GM18907 (cell line): Measurements from ENCODE around the gene MEGF10.
"Not testable (repeated sequence)": the region's sequence is repeated elsewhere in the genome, so short reads cannot be mapped to it uniquely, and the experiment has no call there.

Experiments used
- ATAC-seq: cut with Tn5 transposase; IDR thresholded peaks from one replicate; pipeline ENCODE4 v1.9.1; 2021; ENCODE audit warnings: mild to moderate bottlenecking, moderate library complexity; ENCODE audit not compliant: unreplicated experiment

MEGF10 gene

GRCh38 chr5:127290019-127290945, at the start of gene MEGF10:
TSS of gene MEGF10 (plus strand) at chr5:127290796. CDS start at chr5:127331309, 40,513 bp downstream.
- peak; percentile 58 for ATAC-seq

- ATAC-seq: no peak
Observed at GRCh38 chr5:127243011-127243410, 47.6 kb upstream of the MEGF10 start.

GRCh38 chr5:127254729-127255284, 35.8 kb upstream of the MEGF10 start:
- no peak for ATAC-seq

GRCh38 chr5:127256886-127257597, 33.6 kb upstream of the MEGF10 start:
- ATAC-seq: no peak

- no peak for ATAC-seq
Observed at GRCh38 chr5:127260686-127261085, 29.9 kb upstream of the MEGF10 start.

- not testable (repeated sequence) for ATAC-seq
Observed at GRCh38 chr5:127265473-127265872, 25.1 kb upstream of the MEGF10 start.

- ATAC-seq: not testable (repeated sequence)
Observed at GRCh38 chr5:127268342-127268741, 22.3 kb upstream of the MEGF10 start.

- ATAC-seq: not testable (repeated sequence)
Observed at GRCh38 chr5:127270713-127271112, 19.9 kb upstream of the MEGF10 start.

GRCh38 chr5:127275641-127276193, 14.9 kb upstream of the MEGF10 start:
- no peak for ATAC-seq

- ATAC-seq: no peak
Observed at GRCh38 chr5:127280491-127281220, 9.9 kb upstream of the MEGF10 start.

- ATAC-seq: no peak
Observed at GRCh38 chr5:127281609-127282008, 9.0 kb upstream of the MEGF10 start.

GRCh38 chr5:127288676-127289075, 1.9 kb upstream of the MEGF10 start:
- no peak for ATAC-seq

GRCh38 chr5:127290946-127291693, 524 bp downstream of the MEGF10 start:
- ATAC-seq: no peak

- no peak for ATAC-seq
Observed at GRCh38 chr5:127292030-127292735, 1.6 kb downstream of the MEGF10 start.

GRCh38 chr5:127293373-127293772, 2.8 kb downstream of the MEGF10 start:
- ATAC-seq: no peak

GRCh38 chr5:127294829-127295228, 4.2 kb downstream of the MEGF10 start:
- no peak for ATAC-seq

- no peak for ATAC-seq
Observed at GRCh38 chr5:127295454-127295853, 4.9 kb downstream of the MEGF10 start.

GRCh38 chr5:127296321-127296720, 5.7 kb downstream of the MEGF10 start:
- no peak for ATAC-seq

- not testable (repeated sequence) for ATAC-seq
Observed at GRCh38 chr5:127296894-127297293, 6.3 kb downstream of the MEGF10 start.
